IMR-90 (cell line): ENCODE data around the gene TRPC3. TPM values are rescaled to one million over a fixed set of nuclear protein-coding genes. Genes with fewer than 3 reads are reported as not detected.
A peak's percentile ranks its signal among the peaks of the same experiment; 100 is the strongest.

ENCODE experiments used
- ATAC-seq: fragments of 200-7000 bp; cut with Tn5 transposase; 2 replicates; pipeline ENCODE4 v1.9.1; 2020; ENCODE audit warnings: low read depth, mild to moderate bottlenecking, moderate library complexity
- BruUV-seq: library from RNA; stranded (reverse); fragments of 400-500 nt; replicated peaks from 2 replicates; lab custom pipeline; 2021; lab: Mats Ljungman, UMichigan
- CTCF ChIA-PET: fragments of 300-600 bp; formaldehyde crosslinking; extraction: SDS; loops from one replicate; lab custom pipeline; 2021; ENCODE audit warnings: antibody characterized with exemption; lab: Yijun Ruan, JAX
- POLR2A ChIA-PET: fragments of 300-600 bp; sonication (Branson Sonifier 250); formaldehyde crosslinking; loops from one replicate; lab custom pipeline; 2022; ENCODE audit warnings: antibody characterized with exemption; ENCODE audit not compliant: unreplicated experiment; lab: Charles Lee
- DNase-seq: peaks from one replicate; pipeline ENCODE4 v3.0.0; 2013
- H2AFZ ChIP-seq: replicated peaks from 2 replicates; pipeline ENCODE3; 2013; ENCODE audit warnings: low read length, mild to moderate bottlenecking; ENCODE audit not compliant: poor library complexity
- H2AK5ac ChIP-seq: 2 replicates; pipeline ENCODE4 v1.6.1; 2013; ENCODE audit warnings: low read depth, low read length, inconsistent platforms
- H2AK9ac ChIP-seq: replicated peaks from 2 replicates; pipeline ENCODE3; 2013; ENCODE audit warnings: mild to moderate bottlenecking, low read depth, low read length, moderate library complexity; ENCODE audit not compliant: poor library complexity
- H2BK120ac ChIP-seq: 2 replicates; pipeline ENCODE4 v1.6.1; 2013; ENCODE audit warnings: low read depth, low read length, inconsistent platforms
- H2BK15ac ChIP-seq: 3 replicates; pipeline ENCODE4 v1.6.1; 2013; ENCODE audit warnings: low read depth, low read length, inconsistent platforms
- H2BK20ac ChIP-seq: 2 replicates; pipeline ENCODE4 v1.6.1; 2013; ENCODE audit warnings: low read depth, mild to moderate bottlenecking, inconsistent platforms, low read length, moderate library complexity
- H2BK5ac ChIP-seq: 2 replicates; pipeline ENCODE4 v1.6.1; 2013; ENCODE audit warnings: mild to moderate bottlenecking, low read depth, low read length, inconsistent platforms; ENCODE audit not compliant: poor library complexity, severe bottlenecking
- H3K14ac ChIP-seq: replicated peaks from 2 replicates; pipeline ENCODE4 v1.6.1; 2013; ENCODE audit warnings: low read depth, low read length, inconsistent platforms
- H3K18ac ChIP-seq: 2 replicates; pipeline ENCODE4 v1.6.1; 2013; ENCODE audit warnings: low read depth, low read length, control low read depth
- H3K23ac ChIP-seq: 2 replicates; pipeline ENCODE4 v1.6.1; 2013; ENCODE audit warnings: low read depth, low read length, inconsistent platforms
- H3K27ac ChIP-seq: 2 replicates; pipeline ENCODE4 v1.5.1; 2013; ENCODE audit warnings: mild to moderate bottlenecking, control low read depth, low read length; ENCODE audit not compliant: insufficient read depth
- H3K27me3 ChIP-seq: 2 replicates; pipeline ENCODE4 v1.6.1; 2013; ENCODE audit warnings: low read length; ENCODE audit not compliant: control insufficient read depth, insufficient read depth
- H3K36me3 ChIP-seq: 2 replicates; pipeline ENCODE4 v1.6.1; 2013; ENCODE audit warnings: low read length, mixed read lengths; ENCODE audit not compliant: control insufficient read depth, insufficient read depth
- H3K4ac ChIP-seq: 2 replicates; pipeline ENCODE4 v1.6.1; 2013; ENCODE audit warnings: low read depth, low read length, inconsistent platforms
- H3K4me1 ChIP-seq: 2 replicates; pipeline ENCODE4 v1.6.1; 2013; ENCODE audit warnings: low read length, mixed read lengths; ENCODE audit not compliant: control insufficient read depth, insufficient read depth
- H3K4me2 ChIP-seq: 2 replicates; pipeline ENCODE4 v1.6.1; 2013; ENCODE audit warnings: low read depth, mild to moderate bottlenecking, control low read depth, low read length, moderate library complexity
- H3K4me3 ChIP-seq: 2 replicates; pipeline ENCODE4 v1.5.1; 2013; ENCODE audit warnings: low read depth, mild to moderate bottlenecking, control low read depth, low read length, moderate library complexity; ENCODE audit not compliant: insufficient read depth
- H3K56ac ChIP-seq: 2 replicates; pipeline ENCODE4 v1.6.1; 2013; ENCODE audit warnings: low read length, inconsistent platforms; ENCODE audit not compliant: insufficient read depth; ENCODE audit errors: extremely low read depth
- H3K79me1 ChIP-seq, 2 experiments: 2 replicates each; pipeline ENCODE4 v1.6.1; 2013; ENCODE audit warnings: low read length in 2 of 2, inconsistent platforms in 1 of 2, low read depth in 1 of 2
- H3K9ac ChIP-seq: 2 replicates; pipeline ENCODE4 v1.6.1; 2013; ENCODE audit warnings: low read depth, low read length, control low read depth
- H3K9me1 ChIP-seq: 2 replicates; pipeline ENCODE4 v1.6.1; 2013; ENCODE audit warnings: low read length, inconsistent platforms; ENCODE audit not compliant: insufficient read depth
- H3K9me3 ChIP-seq: 2 replicates; pipeline ENCODE4 v1.6.1; 2013; ENCODE audit warnings: low read length; ENCODE audit not compliant: control insufficient read depth, insufficient read depth
- H4K20me1 ChIP-seq: 2 replicates; pipeline ENCODE4 v1.6.1; 2013; ENCODE audit warnings: low read length, inconsistent platforms; ENCODE audit not compliant: insufficient read depth
- H4K5ac ChIP-seq: 2 replicates; pipeline ENCODE4 v1.6.1; 2013; ENCODE audit warnings: mild to moderate bottlenecking, low read depth, low read length, control low read depth
- H4K8ac ChIP-seq, 2 experiments: 2 replicates each; pipeline ENCODE4 v1.6.1; 2013; ENCODE audit warnings: low read depth in 2 of 2, low read length in 2 of 2, control low read depth in 1 of 2, inconsistent platforms in 1 of 2
- H4K91ac ChIP-seq: 2 replicates; pipeline ENCODE4 v1.6.1; 2013; ENCODE audit warnings: low read depth, low read length, inconsistent platforms; ENCODE audit not compliant: insufficient read depth
- MAFK ChIP-seq: IDR thresholded peaks from 2 replicates; pipeline ENCODE4 v1.6.1; 2012; ENCODE audit warnings: low read depth, low read length, improper control_type of control experiment
- MXI1 ChIP-seq: IDR thresholded peaks from 2 replicates; pipeline ENCODE4 v1.6.1; 2012; ENCODE audit warnings: low read depth, mild to moderate bottlenecking, low read length, moderate library complexity, borderline replicate concordance
- POLR2A ChIP-seq: IDR thresholded peaks from 2 replicates; pipeline ENCODE4 v1.6.1; 2012; ENCODE audit warnings: mild to moderate bottlenecking, low read depth, low read length
- RFX5 ChIP-seq: IDR thresholded peaks from 2 replicates; pipeline ENCODE4 v1.8.0; 2012; ENCODE audit warnings: low read depth, mild to moderate bottlenecking, low read length, moderate library complexity
- WGBS, 2 experiments: methylation state at CpG; one replicate each; pipeline versions ENCODE4 v1.1.5 to v1.1.7; 2013; ENCODE audit warnings: missing lambda C conversion rate in 2 of 2; ENCODE audit not compliant: insufficient read length in 1 of 2; ENCODE audit errors: extremely low coverage in 2 of 2; 5-methylcytosine and 5-hydroxymethylcytosine counted together
- dilution Hi-C: fragments of 300-500 bp; cut with HindIII; formaldehyde crosslinking; loops from one replicate; pipeline ENCODE4 v1.14.3; 2018; ENCODE audit warnings: low sequenced_read_pairs; ENCODE audit not compliant: unreplicated experiment
- in situ Hi-C: fragments of 300-500 bp; cut with MboI; formaldehyde crosslinking; loops from 3 replicates; pipeline ENCODE4 v1.14.3; 2019; ENCODE audit warnings: low sequenced_read_pairs, inconsistent platforms, mixed read lengths
- intact Hi-C: fragments of 100-400 bp; cut with micrococcal nuclease; formaldehyde crosslinking; loops from 2 replicates; pipeline ENCODE4 v1.10.0; 2022
- polyA plus RNA-seq, 3 experiments: library from polyadenylated mRNA; depleted of rRNA; stranded (reverse); fragments of >200 nt; gene quantifications; 2 replicates each; pipeline ENCODE4 v1.2.3, GENCODE V29; 2012; ENCODE audit warnings: low replicate concordance in 1 of 3
- total RNA-seq: library from RNA; depleted of rRNA; stranded (reverse); fragments of >200 nt; gene quantifications from 2 replicates; pipeline ENCODE4 v1.2.3, GENCODE V29; 2012; rRNA removed

Gene TRPC3
- total and polyA plus RNA-seq, 2 of the 4 experiments (the other 2 are of a cell fraction): 1.1 to 2.7 TPM

- no peak overlapping the region for H3K14ac ChIP-seq
- H4K91ac ChIP-seq: no peak overlapping the region
- DNase-seq (peak; percentile 38), ATAC-seq (no peak; the same call in 1 of the 2 replicates)
- no peaks in the 10 kb centered on the region for H3K27me3 ChIP-seq
- intact Hi-C loops: loop anchor here (10.0 kb wide), 1 partner anchor 455 kb away; no protein-coding TSS in a partner anchor
- H3K4me3 ChIP-seq: no peak overlapping the region
- H3K9ac ChIP-seq: no peak overlapping the region
- no peak overlapping the region for H3K4ac ChIP-seq
- no peaks in the 10 kb centered on the region for H4K20me1 ChIP-seq
- no peak overlapping the region for H3K23ac ChIP-seq
- H3K27ac ChIP-seq: no peak overlapping the region
- H4K8ac ChIP-seq: no peak overlapping the region
- no peaks in the 10 kb centered on the region for H3K9me3 ChIP-seq
- WGBS, 2 experiments: no CpG with 5 or more reads among the region's 5 CpGs
- peak overlapping the region; percentile 23 for H2AK9ac ChIP-seq
- H2AFZ ChIP-seq: no peak overlapping the region
- POLR2A ChIA-PET: no interaction called here
- CTCF ChIA-PET: no interaction called here
- H2BK15ac ChIP-seq: no peak overlapping the region
- H2AK5ac ChIP-seq: no peak overlapping the region
- H3K9me1 ChIP-seq: no peaks in the 10 kb centered on the region; the same call in 1 of the 2 replicates
- H2BK120ac ChIP-seq: no peak overlapping the region
- H3K56ac ChIP-seq: no peak overlapping the region
- dilution Hi-C loops: no loop called here
- BruUV-seq: no TSS peak
- no peak overlapping the region for H4K5ac ChIP-seq
- no peak overlapping the region for H2BK20ac ChIP-seq
- peaks cover 10% of the 10 kb centered on the region for H3K36me3 ChIP-seq
- H3K4me1 ChIP-seq: no peaks in the 10 kb centered on the region
- TF ChIP-seq MAFK (no peak), POLR2A (no peak), MXI1 (no peak), RFX5 (no peak)
- H3K4me2 ChIP-seq: no peak overlapping the region
- no peak overlapping the region for H3K18ac ChIP-seq
- H2BK5ac ChIP-seq: no peak overlapping the region
- in situ Hi-C loops: no loop called here
- no peaks in the 10 kb centered on the region for H3K79me1 ChIP-seq
These were observed 122.3 kb downstream of the TRPC3 start for GRCh38 chr4:121829511-121829910.

Other genes starting within 250 kb of the TRPC3 start
- 1.4 TPM in 2 replicates for gene SMIM43, start 186.9 kb downstream of the TRPC3 start, total RNA-seq
- 2.0 and 2.8 TPM in 2 replicates for gene SMIM43, start 186.9 kb downstream of the TRPC3 start, polyA plus RNA-seq (2012; rRNA removed)
- 47.5 and 85.8 TPM in 2 replicates for gene EXOSC9, start 150.7 kb downstream of the TRPC3 start, total RNA-seq
- 27.3 and 34.7 TPM in 2 replicates for gene EXOSC9, start 150.7 kb downstream of the TRPC3 start, polyA plus RNA-seq (2012; rRNA removed)
- gene CCNA2, start 128.2 kb downstream of the TRPC3 start, total RNA-seq: 54.3 and 59.7 TPM in 2 replicates
- 21.3 and 22.8 TPM in 2 replicates for gene CCNA2, start 128.2 kb downstream of the TRPC3 start, polyA plus RNA-seq (2012; rRNA removed)
- 29.4 and 32.3 TPM in 2 replicates for gene BBS7, start 81.6 kb downstream of the TRPC3 start, total RNA-seq
- 18.3 and 23.0 TPM in 2 replicates for gene BBS7, start 81.6 kb downstream of the TRPC3 start, polyA plus RNA-seq (2012; rRNA removed)
- gene BLTP1, start 200.3 kb upstream of the TRPC3 start, total RNA-seq: 92.7 and 111 TPM in 2 replicates
- 14.7 and 18.9 TPM in 2 replicates for gene BLTP1, start 200.3 kb upstream of the TRPC3 start, polyA plus RNA-seq (2012; rRNA removed)